Activated CD8-positive, alpha-beta memory T cell treated with anti-CD3 and anti-CD28 coated beads, Interleukin-2, amount 50 U/mL, for 1 hour (primary cell): ENCODE data around the gene GDNF.

Experiments used
- DNase-seq: peaks from one replicate; pipeline ENCODE4 v3.0.0-alpha.2; 2020; ENCODE audit errors: extremely low read depth

Gene GDNF

DNA sequence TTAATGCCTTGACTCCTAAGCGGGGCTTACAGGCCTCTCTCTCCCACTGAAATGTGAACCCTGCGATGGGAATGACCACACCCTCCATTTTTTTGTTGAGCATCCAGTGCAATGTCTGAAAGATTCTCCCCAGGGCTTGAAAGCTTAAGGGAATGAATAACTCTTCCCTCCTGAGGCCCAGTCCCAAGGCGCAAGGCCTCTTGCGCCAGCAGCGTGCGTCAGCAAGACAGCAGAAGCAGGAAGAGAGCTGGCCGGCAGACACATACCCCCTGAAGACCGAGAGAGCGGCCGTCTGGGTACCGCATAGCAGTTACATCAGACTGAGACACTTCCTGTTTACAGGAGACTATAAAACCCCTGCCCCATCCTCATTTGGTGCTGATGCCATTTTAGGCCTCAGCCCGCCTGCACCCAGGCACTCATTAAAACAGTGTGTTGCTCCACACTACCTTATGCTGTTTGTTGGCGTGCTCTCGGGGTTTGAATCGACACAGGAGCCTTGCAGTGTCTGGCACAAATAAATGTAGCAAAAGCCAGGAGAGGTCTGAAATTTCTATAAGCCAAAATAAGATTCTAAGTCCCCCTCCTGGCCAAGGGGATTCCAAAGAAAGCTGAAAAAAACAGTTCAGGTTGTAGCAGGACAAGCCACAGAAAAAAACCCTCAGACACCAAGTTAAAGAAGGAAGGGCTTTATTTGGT lies 62.3 kb downstream of the GDNF start:
- DNase-seq = no peak

DNA sequence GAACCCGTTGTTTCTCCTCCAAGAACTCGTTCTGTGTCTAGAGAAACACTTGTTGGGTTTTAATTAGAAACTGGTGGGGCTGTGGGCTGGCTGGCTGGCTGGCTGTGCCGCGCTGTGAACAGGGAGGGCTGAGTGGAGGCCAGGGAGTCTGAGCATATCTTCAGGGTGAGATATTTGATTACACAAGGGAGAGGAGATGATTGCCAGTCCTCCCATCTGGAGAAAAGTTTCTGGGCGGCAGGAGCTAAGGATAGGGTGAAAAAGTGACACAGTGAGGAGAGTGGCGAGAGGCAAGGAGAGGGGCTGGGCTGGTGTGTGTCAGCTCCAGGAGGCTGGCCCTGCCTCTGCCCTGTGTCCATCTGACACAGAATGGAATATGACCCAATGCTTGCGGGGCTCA lies 63.0 kb downstream of the GDNF start:
- no peak for DNase-seq

DNA sequence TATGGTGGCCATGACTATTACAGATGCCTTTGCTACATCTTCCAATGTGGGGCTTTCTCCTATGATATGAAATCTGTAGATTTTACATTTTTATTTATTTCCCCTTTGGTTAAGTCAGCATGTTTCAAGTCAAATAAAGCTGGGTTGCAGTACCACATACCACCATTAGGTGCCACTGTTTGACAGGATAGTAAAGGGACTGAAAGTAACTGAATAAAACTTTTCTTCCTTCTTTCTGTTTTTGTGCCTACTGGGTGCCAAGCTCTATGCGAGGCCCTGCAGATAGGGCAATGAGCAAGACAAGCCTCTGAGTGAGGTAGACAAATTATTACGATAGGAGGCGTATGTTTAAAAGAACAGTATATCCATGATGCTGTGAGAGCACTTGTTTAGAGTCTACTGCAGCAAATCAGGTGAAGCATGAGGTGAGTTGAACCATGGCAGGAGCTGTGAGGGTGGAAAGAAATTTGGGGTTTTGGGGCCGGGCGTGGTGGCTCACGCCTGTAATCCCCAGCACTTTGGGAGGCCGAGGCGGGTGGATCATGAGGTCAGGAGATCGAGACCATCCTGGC lies 64.8 kb downstream of the GDNF start:
- DNase-seq = no peak

DNA sequence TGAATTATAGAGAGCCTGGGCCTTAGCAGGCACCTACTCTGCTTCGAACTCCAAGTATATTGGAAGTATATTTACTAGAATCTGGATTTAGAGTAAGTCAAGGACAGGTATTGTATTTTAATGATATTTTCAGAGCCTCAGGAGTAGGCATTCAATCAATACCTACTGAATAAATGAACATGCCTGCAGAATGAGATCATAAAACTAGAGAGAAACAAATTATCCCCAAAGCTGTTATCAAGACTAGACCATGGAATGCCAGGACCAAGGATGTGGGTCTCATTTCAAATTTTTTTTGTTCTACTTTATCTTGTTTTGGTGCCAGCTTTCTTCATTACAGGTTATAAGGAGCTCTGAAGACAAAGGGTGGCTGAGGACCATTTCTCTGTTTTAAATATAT lies 66.0 kb downstream of the GDNF start:
- no peak for DNase-seq

DNA sequence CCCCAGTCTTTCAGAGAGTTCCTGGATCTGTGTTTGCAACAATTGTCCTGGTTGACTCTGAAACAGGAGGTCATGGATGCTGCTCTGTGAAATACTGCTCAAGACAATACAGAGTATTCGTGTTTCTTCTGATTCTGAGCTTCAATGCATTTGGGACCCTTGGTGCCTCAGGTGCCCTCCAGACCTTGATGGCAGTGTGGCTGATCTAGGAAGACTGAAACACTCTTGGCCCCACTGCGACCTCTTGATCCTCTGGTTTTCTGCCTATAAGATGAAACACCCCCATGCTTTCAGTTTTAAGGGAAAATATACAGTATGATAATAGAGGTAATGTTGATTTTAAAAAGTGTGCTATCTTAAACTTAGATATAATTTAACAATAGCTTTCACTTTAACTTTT lies 67.6 kb downstream of the GDNF start:
- no peak for DNase-seq

DNA sequence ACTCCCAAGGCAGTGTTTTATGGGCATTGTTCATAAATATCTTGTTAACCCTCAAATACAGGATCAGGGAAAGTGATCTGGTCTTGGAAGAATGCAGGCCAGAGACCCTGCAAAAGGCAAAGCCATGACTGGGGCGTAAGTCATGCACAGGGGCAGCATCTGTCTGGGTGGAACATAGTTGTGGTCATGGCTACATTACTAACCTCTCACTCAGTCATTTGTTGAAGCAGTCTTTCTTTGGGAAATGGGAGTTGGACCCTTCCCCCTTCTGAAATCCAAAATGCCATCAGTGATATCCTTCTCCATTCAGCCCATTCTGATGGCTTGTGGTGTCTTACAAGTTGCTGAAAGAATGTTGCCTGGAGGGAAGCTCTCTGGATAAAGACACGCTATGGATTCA lies 68.1 kb downstream of the GDNF start:
- no peak for DNase-seq

DNA sequence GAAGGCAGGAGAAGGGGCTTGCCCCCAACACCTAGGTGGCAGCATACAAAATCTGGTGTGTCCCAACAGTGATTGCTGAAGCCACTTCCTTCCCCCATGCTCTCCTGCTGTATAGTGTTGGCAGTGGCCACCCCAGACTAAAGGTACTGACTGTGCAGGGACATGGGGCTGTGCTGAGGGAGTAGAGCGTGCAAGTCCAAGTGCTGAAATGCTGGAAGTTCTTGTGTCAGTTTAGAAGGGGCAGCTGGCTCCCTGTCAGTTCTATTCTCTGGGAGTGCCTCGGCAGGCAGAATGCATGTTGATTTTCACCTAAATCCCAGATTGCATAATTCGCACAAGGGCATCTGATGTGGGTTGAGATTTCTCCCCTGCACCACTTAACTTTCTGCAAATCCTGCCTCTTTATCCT lies 68.6 kb downstream of the GDNF start:
- no peak for DNase-seq

DNA sequence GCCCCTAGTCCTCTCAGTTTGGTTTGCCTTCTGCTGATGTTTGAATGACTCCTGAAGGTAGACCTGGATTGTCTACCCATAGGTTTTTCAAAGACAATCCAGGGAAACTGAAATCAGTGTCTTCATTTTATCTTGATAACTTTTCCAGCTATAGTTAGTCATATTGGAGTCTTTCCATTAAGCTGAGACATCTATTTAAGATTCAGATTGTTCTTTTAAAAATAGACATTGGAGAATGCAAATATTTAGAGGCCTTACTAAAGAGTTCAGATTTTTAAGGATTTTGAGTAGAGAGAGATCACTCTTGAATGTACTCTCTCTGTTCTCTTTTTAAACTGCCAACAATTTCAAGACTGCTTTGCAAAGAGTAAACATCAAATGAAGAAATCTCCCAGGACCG lies 69.1 kb downstream of the GDNF start:
- no peak for DNase-seq

DNA sequence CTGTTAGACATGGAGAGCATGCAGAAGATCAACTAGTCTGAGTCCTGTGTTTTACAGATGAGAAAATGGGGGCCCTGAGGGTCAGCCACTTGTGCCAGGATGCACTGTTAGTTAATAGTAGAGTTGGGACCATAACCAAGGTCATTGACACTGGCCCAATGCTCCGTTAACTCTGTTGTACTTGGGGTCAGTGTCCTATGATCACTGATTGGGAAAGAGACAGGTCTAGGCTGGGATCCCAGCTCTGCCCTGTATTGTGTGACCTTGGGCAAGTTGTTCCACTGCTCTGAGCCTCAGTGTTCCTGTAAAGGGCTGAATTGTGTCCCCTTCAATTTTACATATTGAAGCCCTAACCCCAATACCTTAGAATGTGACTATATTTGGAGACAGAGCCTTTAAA lies 70.0 kb downstream of the GDNF start:
- DNase-seq = no peak

DNA sequence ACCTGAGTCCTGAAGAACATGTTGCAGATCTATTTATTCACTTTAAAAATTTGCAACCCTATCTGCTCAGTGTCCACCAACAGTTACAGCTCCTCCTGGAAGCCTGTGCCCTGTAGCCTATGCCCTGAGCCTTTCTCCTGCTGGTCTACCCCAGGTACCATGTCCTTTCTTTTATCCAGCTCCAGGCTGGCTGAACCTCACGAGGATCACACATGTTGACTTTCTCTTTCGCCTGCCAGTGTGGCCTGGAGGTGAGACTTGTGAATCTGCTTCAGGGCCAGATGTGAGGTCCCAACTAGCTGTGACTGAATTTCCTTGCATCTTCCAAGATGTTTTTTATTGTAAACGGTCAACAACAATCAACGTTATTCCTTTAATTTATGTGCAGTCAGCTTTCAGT lies 70.7 kb downstream of the GDNF start:
- no peak for DNase-seq

DNA sequence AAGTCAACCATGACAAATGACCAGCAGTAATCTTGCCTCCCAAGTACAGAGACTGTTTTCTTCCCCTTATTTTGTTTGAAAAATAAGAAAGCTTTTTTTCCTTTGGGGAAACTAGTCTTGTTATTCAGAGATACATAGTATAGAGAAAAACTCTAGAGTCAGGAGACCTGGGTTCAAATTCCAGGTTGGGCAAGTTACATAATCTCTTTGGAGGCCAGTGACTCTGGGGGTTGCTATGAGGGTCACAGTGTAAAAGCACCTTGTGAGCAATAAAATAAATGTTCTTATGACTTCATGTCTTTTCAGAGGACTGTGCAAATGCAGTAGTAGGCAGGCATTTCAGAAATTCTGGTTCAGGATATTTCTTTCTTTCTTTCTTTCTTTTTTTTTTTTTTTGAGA lies 71.5 kb downstream of the GDNF start:
- no peak for DNase-seq

DNA sequence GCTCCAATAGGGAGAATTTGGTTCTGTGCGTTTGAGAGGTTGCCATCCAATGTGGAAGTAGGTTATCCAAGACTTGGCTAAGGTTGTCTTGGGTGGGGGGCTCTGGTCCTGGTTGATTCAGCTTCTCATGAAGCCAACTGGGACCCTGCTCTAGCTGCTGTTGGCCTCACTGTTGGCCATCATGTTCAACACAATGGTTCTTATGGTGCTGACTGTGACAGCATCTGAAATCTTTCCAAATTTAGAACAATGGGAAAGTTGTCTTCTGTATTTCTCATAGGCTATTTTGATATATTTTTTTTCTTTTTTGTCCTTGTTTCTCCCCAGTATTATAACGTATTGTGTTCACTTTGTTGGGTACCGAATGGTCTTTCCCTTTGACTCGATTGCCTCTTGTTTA lies 71.9 kb downstream of the GDNF start:
- DNase-seq = no peak

DNA sequence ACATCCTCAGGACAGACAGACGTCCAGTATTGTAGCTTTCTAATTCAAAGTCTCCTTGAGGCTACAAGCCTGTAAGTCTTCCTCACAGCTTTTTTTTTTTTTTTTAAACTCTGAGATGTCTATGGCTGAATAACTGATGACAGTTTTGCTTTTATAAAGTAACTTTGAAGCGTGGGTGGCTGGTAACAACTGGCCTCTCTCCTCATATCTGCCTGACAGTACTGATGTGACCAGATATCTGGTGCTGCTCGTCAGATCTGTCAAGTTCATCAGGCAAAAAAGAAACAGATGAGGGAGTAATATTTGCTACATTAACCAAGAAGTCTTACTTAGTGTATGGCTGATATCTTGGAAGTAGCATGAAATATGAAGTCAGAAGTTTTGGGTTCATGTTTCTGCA lies 72.6 kb downstream of the GDNF start:
- DNase-seq = no peak
